WTC11 (cell line): Measurements from ENCODE around the gene RAB3IP.

ENCODE experiments used
- FOXJ3 ChIP-seq: sonication (generic); formaldehyde crosslinking; IDR thresholded peaks from 2 replicates; pipeline ENCODE4 v1.9.0; 2021; ENCODE audit warnings: missing genetic modification reagents, mild to moderate bottlenecking, borderline replicate concordance
- JAZF1 ChIP-seq: fragments of 250-450 bp; sonication (Bioruptor Pico); IDR thresholded peaks from 2 replicates; pipeline ENCODE4 v1.9.0; 2021; ENCODE audit warnings: moderate library complexity, mild to moderate bottlenecking, inconsistent platforms
- SP1 ChIP-seq: sonication (generic); formaldehyde crosslinking; conservative IDR thresholded peaks from 2 replicates; pipeline ENCODE4 v1.8.1; 2022; ENCODE audit warnings: missing genetic modification reagents
- ZNF232 ChIP-seq: sonication (generic); formaldehyde crosslinking; IDR thresholded peaks from 2 replicates; pipeline ENCODE4 v1.8.0; 2022; ENCODE audit warnings: mild to moderate bottlenecking, missing genetic modification reagents

DNA sequence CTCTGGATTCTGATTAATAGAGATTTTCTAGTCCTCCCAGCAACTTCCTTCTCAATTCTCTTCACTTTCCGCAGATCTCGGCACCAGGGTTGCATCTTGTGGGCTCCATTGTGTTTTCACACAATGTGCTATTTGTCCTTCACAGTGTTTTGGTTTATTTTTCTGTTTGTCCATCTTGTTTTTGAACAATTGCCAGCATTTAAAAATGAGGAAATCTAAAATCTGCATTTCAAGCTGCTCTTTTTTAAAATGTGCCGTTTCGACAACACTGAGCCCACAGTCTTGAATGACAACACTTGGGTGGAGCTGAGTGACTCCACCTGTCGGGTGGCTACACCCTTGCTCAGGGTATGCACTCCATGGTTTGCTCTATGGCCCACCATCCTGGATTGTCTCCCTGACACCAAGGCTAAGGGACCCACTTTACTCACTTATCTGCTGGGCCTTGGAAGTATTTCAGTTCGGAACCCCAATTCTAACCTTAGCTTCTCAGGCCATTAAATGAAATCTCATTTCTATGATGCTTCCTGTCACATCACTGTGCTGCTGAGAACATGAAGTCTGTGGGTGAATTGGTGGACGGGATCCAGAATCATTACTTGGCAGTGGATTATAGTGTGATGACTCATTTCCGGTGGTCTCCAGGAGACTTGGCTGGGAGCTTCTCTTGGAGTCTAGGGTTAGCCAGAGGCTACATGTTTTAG is 82.9 kb downstream of the RAB3IP start:
- no peak for TF ChIP-seq ZNF232
- no peak for TF ChIP-seq JAZF1 (CRISPR knock-in tag)
- TF ChIP-seq FOXJ3 (CRISPR knock-in tag), result no peak
- no peak for TF ChIP-seq SP1 (CRISPR knock-in tag)
